Fibroblast of lung (primary cell): ENCODE results near the gene FECH. TPM values are rescaled to one million over a fixed set of nuclear protein-coding genes. Genes with fewer than 3 reads are reported as not detected.

Experiments
- DNase-seq, 2 donors: peaks; one replicate each; pipeline versions ENCODE4 v3.0.0 to v3.0.0-alpha.2; 2010; ENCODE audit warnings: low read depth in 2 of 2
- H2AFZ ChIP-seq: 2 replicates; pipeline ENCODE4 v1.5.1; 2012; ENCODE audit warnings: low read length, control low read depth, inconsistent platforms
- H3K27ac ChIP-seq: 2 replicates; pipeline ENCODE4 v1.5.1; 2011; ENCODE audit warnings: low read length, control low read depth; ENCODE audit not compliant: insufficient read depth
- H3K27me3 ChIP-seq: 2 replicates; pipeline ENCODE4 v1.5.1; 2011; ENCODE audit warnings: mild to moderate bottlenecking, low read length; ENCODE audit not compliant: control insufficient read depth, insufficient read depth
- H3K36me3 ChIP-seq: 2 replicates; pipeline ENCODE4 v1.5.1; 2011; ENCODE audit warnings: low read length; ENCODE audit not compliant: control insufficient read depth, insufficient read depth
- H3K4me1 ChIP-seq: 2 replicates; pipeline ENCODE4 v1.5.1; 2011; ENCODE audit warnings: low read length; ENCODE audit not compliant: control insufficient read depth, insufficient read depth; ENCODE audit errors: extremely low read depth
- H3K4me2 ChIP-seq: 2 replicates; pipeline ENCODE4 v1.5.1; 2011; ENCODE audit warnings: low read length, control low read depth; ENCODE audit not compliant: insufficient read depth; ENCODE audit errors: extremely low read depth
- H3K4me3 ChIP-seq, 4 experiments: fragments of 200-600 bp in 1 of 4; sonication (generic) in 1 of 4; replicated peaks in 1 of 4; 2 replicates each; pipeline ENCODE4 v1.5.1; 2011 to 2016; ENCODE audit warnings: low read length in 4 of 4, low read depth in 3 of 4, mild to moderate bottlenecking in 3 of 4, control low read depth in 2 of 4, inconsistent platforms in 1 of 4, mixed read lengths in 1 of 4; ENCODE audit not compliant: insufficient read depth in 1 of 4; ENCODE audit errors: control extremely low read depth in 1 of 4
- H3K79me2 ChIP-seq: 2 replicates; pipeline ENCODE4 v1.5.1; 2012; ENCODE audit warnings: mild to moderate bottlenecking, low read length, inconsistent platforms; ENCODE audit not compliant: control insufficient read depth, insufficient read depth
- H3K9ac ChIP-seq: 2 replicates; pipeline ENCODE4 v1.5.1; 2011; ENCODE audit warnings: mild to moderate bottlenecking, low read length, control low read depth; ENCODE audit not compliant: insufficient read depth
- H3K9me3 ChIP-seq: 2 replicates; pipeline ENCODE4 v1.5.1; 2012; ENCODE audit warnings: low read depth, low read length; ENCODE audit not compliant: control insufficient read depth, insufficient read depth
- H4K20me1 ChIP-seq: 2 replicates; pipeline ENCODE4 v1.5.1; 2011; ENCODE audit warnings: low read length; ENCODE audit not compliant: control insufficient read depth, insufficient read depth; ENCODE audit errors: extremely low read depth
- EZH2 ChIP-seq: IDR thresholded peaks from 2 replicates; pipeline ENCODE4 v1.5.1; 2012; ENCODE audit warnings: low read length, control low read depth, mild to moderate bottlenecking; ENCODE audit errors: missing control alignments
- polyA plus RNA-seq, 2 donors: library from polyadenylated mRNA; depleted of rRNA in 1 of 2; stranded (reverse) in 1 of 2; unstranded in 1 of 2; fragments of >200 nt; gene quantifications; 2 replicates each; pipeline ENCODE4 v1.2.1, GENCODE V29; 2011 to 2012; ENCODE audit warnings: missing spikeins in 1 of 2
- total RNA-seq: library from RNA; depleted of rRNA; stranded (reverse); fragments of >200 nt; gene quantifications from 2 replicates; pipeline ENCODE4 v1.2.1, GENCODE V29; 2014
- TF ChIP-seq, protein P1 (sequence below), 2 donors: IDR thresholded peaks in 1 of 2; conservative IDR thresholded peaks in 1 of 2; 1 replicate in 1 of 2; 2 replicates in 1 of 2; pipeline ENCODE4 v1.5.1; 2011 to 2012; ENCODE audit warnings: low read length in 2 of 2, control low read depth in 1 of 2, inconsistent platforms in 1 of 2, low read depth in 1 of 2, mild to moderate bottlenecking in 1 of 2

FECH gene
- total and polyA plus RNA-seq, 2 donors (not counting 1 experiment from before 2014, with no cell fraction given), result 23.8 to 44.4 TPM

DNA sequence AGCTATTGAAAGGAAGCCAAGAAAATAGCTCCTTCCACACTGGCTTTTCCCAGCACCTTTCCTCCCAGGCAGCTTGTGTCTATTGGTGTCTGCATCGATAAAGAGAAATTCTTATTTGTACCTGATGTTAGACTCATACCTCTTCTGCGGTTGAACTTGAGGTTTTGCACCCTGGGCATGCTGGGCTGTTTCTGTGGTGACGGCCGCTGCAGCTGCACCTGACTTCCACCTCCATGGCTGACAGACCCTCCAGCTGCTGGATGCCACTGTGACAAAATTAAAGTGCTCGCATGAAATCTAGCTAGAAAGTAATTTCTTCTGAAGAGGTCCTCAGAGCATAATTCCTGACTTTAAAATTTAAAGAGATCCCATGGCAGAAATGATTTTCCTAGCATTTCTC lies 6.6 kb downstream of the FECH start:
- H3K27ac ChIP-seq, result no peak overlapping the region
- no peaks in the 10 kb centered on the region for H4K20me1 ChIP-seq
- H3K9me3 ChIP-seq, result no peaks in the 10 kb centered on the region
- no peak overlapping the region for H3K4me2 ChIP-seq
- no peaks in the 10 kb centered on the region for H3K4me1 ChIP-seq
- H2AFZ ChIP-seq, result no peak overlapping the region
- no peaks in the 10 kb centered on the region for H3K79me2 ChIP-seq
- peaks cover 3% of the 10 kb centered on the region for H3K36me3 ChIP-seq
- TF ChIP-seq EZH2, result no peak
- TF ChIP-seq, protein P1, sequence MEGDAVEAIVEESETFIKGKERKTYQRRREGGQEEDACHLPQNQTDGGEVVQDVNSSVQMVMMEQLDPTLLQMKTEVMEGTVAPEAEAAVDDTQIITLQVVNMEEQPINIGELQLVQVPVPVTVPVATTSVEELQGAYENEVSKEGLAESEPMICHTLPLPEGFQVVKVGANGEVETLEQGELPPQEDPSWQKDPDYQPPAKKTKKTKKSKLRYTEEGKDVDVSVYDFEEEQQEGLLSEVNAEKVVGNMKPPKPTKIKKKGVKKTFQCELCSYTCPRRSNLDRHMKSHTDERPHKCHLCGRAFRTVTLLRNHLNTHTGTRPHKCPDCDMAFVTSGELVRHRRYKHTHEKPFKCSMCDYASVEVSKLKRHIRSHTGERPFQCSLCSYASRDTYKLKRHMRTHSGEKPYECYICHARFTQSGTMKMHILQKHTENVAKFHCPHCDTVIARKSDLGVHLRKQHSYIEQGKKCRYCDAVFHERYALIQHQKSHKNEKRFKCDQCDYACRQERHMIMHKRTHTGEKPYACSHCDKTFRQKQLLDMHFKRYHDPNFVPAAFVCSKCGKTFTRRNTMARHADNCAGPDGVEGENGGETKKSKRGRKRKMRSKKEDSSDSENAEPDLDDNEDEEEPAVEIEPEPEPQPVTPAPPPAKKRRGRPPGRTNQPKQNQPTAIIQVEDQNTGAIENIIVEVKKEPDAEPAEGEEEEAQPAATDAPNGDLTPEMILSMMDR (conservative IDR thresholded peaks at IDR 0.05 in 1 of 2, IDR thresholded peaks at IDR 0.05 in 1 of 2; ENCODE audit: low read depth in 1 of 2, low read length in 2 of 2), result no peak
- no peaks in the 10 kb centered on the region for H3K27me3 ChIP-seq
- H3K9ac ChIP-seq, result no peak overlapping the region
- no peak overlapping the region for H3K4me3 ChIP-seq
- DNase-seq, result no peak

GRCh38 chr18:57576316-57576715 lies 10.2 kb downstream of the FECH start:
- H3K27me3 ChIP-seq, result no peaks in the 10 kb centered on the region
- no peaks in the 10 kb centered on the region for H3K9me3 ChIP-seq
- no peak overlapping the region for H2AFZ ChIP-seq
- TF ChIP-seq, protein P1 (conservative IDR thresholded peaks at IDR 0.05 in 1 of 2, IDR thresholded peaks at IDR 0.05 in 1 of 2; ENCODE audit: low read depth in 1 of 2, low read length in 2 of 2), result no peak
- no peak for TF ChIP-seq EZH2
- H3K4me3 ChIP-seq, result no peak overlapping the region
- no peak overlapping the region for H3K27ac ChIP-seq
- H3K79me2 ChIP-seq, result no peaks in the 10 kb centered on the region
- H3K4me2 ChIP-seq, result no peak overlapping the region
- no peak overlapping the region for H3K9ac ChIP-seq
- H4K20me1 ChIP-seq, result no peaks in the 10 kb centered on the region
- no peaks in the 10 kb centered on the region for H3K4me1 ChIP-seq
- peaks cover 3% of the 10 kb centered on the region for H3K36me3 ChIP-seq
- no peak for DNase-seq

- no peak overlapping the region for H3K27ac ChIP-seq
- TF ChIP-seq, protein P1 (conservative IDR thresholded peaks at IDR 0.05 in 1 of 2, IDR thresholded peaks at IDR 0.05 in 1 of 2; ENCODE audit: low read depth in 1 of 2, low read length in 2 of 2), result no peak
- no peak for TF ChIP-seq EZH2
- no peaks in the 10 kb centered on the region for H4K20me1 ChIP-seq
- no peaks in the 10 kb centered on the region for H3K79me2 ChIP-seq
- no peaks in the 10 kb centered on the region for H3K27me3 ChIP-seq
- no peak overlapping the region for H3K4me3 ChIP-seq
- H3K9ac ChIP-seq, result no peak overlapping the region
- no peak overlapping the region for H2AFZ ChIP-seq
- H3K4me2 ChIP-seq, result no peak overlapping the region
- no peaks in the 10 kb centered on the region for H3K9me3 ChIP-seq
- H3K4me1 ChIP-seq, result no peaks in the 10 kb centered on the region
- no peak for DNase-seq
- H3K36me3 ChIP-seq, result peaks cover 3% of the 10 kb centered on the region
These were observed 11.0 kb downstream of the FECH start for GRCh38 chr18:57575542-57575941.
